HCT116 (cell line): ENCODE measurements around the gene STYK1. TPM values are rescaled to one million over a fixed set of nuclear protein-coding genes. Genes with fewer than 3 reads are reported as not detected.
A peak's percentile ranks its signal among the peaks of the same experiment; 100 is the strongest.

Experiments used
- ATAC-seq: fragments of 200-7000 bp; cut with Tn5 transposase; 2 replicates; pipeline ENCODE4 v1.9.1; 2020; ENCODE audit warnings: mild to moderate bottlenecking, moderate library complexity
- BruUV-seq: library from RNA; stranded (reverse); fragments of 400-500 nt; replicated peaks from 2 replicates; lab custom pipeline; 2021; lab: Mats Ljungman, UMichigan
- CTCF ChIA-PET: fragments of 300-600 bp; sonication (Branson Sonifier 250); formaldehyde crosslinking; loops from one replicate; lab custom pipeline; 2021; ENCODE audit warnings: antibody characterized with exemption; lab: Charles Lee
- POLR2A ChIA-PET: fragments of 300-600, 350-600 bp; sonication (Branson Sonifier 250); formaldehyde crosslinking; loops from one replicate; lab custom pipeline; 2021; ENCODE audit warnings: antibody characterized with exemption; lab: Charles Lee
- RAD21 ChIA-PET, 2 experiments: fragments of 300-600 bp; sonication (Branson Sonifier 250); formaldehyde crosslinking; loops; one replicate each; lab custom pipeline; 2023; ENCODE audit warnings: low total read pairs in 2 of 2; ENCODE audit not compliant: uncharacterized antibody in 2 of 2, unreplicated experiment in 2 of 2, low non-redundant PET in 1 of 2; lab: Charles Lee
- DNase-seq: peaks from one replicate; pipeline ENCODE4 v3.0.0-alpha.2; 2010; ENCODE audit warnings: low read depth, low spot score
- H2AFZ ChIP-seq: fragments of 200-600 bp; shearing (Covaris generic), sonication (generic); 2 replicates; pipeline ENCODE4 v1.6.1; 2017; ENCODE audit warnings: low read depth, mixed run types, mixed read lengths, antibody characterized with exemption, low read length; ENCODE audit not compliant: poor library complexity, severe bottlenecking
- H3K27ac ChIP-seq: 2 replicates; pipeline ENCODE4 v1.5.1; 2012; ENCODE audit warnings: low read depth, low read length
- H3K27me3 ChIP-seq: fragments of 200-600 bp; sonication (generic); 2 replicates; pipeline ENCODE4 v1.6.1; 2016; ENCODE audit warnings: mixed run types, low read length, mixed read lengths; ENCODE audit not compliant: insufficient read depth
- H3K36me3 ChIP-seq, 2 experiments: fragments of 200-500 bp in 1 of 2; fragments of 200-600 bp in 1 of 2; sonication (Bioruptor generic) in 1 of 2; sonication (generic) in 1 of 2; 2 replicates each; pipeline versions ENCODE4 v1.5.1 to v1.6.1; 2014 to 2016; ENCODE audit warnings: low read length in 2 of 2, inconsistent platforms in 1 of 2, mixed read lengths in 1 of 2, mixed run types in 1 of 2; ENCODE audit not compliant: insufficient read depth in 2 of 2, control insufficient read depth in 1 of 2
- H3K4me1 ChIP-seq, 2 experiments: fragments of 200-600 bp in 1 of 2; sonication (generic) in 1 of 2; 2 replicates each; pipeline versions ENCODE4 v1.5.1 to v1.6.1; 2012 to 2017; ENCODE audit warnings: low read length in 2 of 2, inconsistent platforms in 1 of 2, mild to moderate bottlenecking in 1 of 2, mixed read lengths in 1 of 2, mixed run types in 1 of 2, moderate library complexity in 1 of 2; ENCODE audit not compliant: insufficient read depth in 2 of 2, control insufficient read depth in 1 of 2
- H3K4me2 ChIP-seq: fragments of 200-600 bp; sonication (generic); 2 replicates; pipeline ENCODE4 v1.6.1; 2017; ENCODE audit warnings: mixed run types, low read length, mixed read lengths
- H3K4me3 ChIP-seq, 2 experiments: fragments of 200-600 bp in 1 of 2; sonication (generic) in 1 of 2; replicated peaks in 1 of 2; 2 replicates each; pipeline ENCODE4 v1.5.1; 2011 to 2016; ENCODE audit warnings: low read length in 2 of 2, control low read depth in 1 of 2, low read depth in 1 of 2, mild to moderate bottlenecking in 1 of 2, mixed read lengths in 1 of 2, mixed run types in 1 of 2
- H3K79me2 ChIP-seq: fragments of 200-600 bp; sonication (generic); 2 replicates; pipeline ENCODE4 v1.6.1; 2017; ENCODE audit warnings: mild to moderate bottlenecking, mixed run types, low read length, moderate library complexity, mixed read lengths; ENCODE audit not compliant: insufficient read depth
- H3K9ac ChIP-seq: fragments of 200-600 bp; sonication (generic); 2 replicates; pipeline ENCODE4 v1.6.1; 2016; ENCODE audit warnings: low read length, mixed read lengths
- H3K9me2 ChIP-seq: fragments of 200-600 bp; sonication (generic), shearing (Covaris generic); 2 replicates; pipeline ENCODE4 v1.6.1; 2017; ENCODE audit warnings: mixed run types, mild to moderate bottlenecking, moderate library complexity; ENCODE audit not compliant: insufficient read depth
- H3K9me3 ChIP-seq, 2 experiments: fragments of 200-500 bp in 1 of 2; fragments of 200-600 bp in 1 of 2; sonication (Bioruptor generic) in 1 of 2; sonication (generic) in 1 of 2; 2 replicates each; pipeline ENCODE4 v1.6.1; 2014 to 2017; ENCODE audit warnings: low read length in 2 of 2, mixed read lengths in 2 of 2, inconsistent platforms in 1 of 2, low read depth in 1 of 2, mild to moderate bottlenecking in 1 of 2, mixed run types in 1 of 2, moderate library complexity in 1 of 2; ENCODE audit not compliant: control insufficient read depth in 1 of 2, insufficient read depth in 1 of 2
- H4K20me1 ChIP-seq: fragments of 200-600 bp; sonication (generic), shearing (Covaris generic); 2 replicates; pipeline ENCODE4 v1.6.1; 2017; ENCODE audit warnings: mixed run types, mild to moderate bottlenecking, moderate library complexity; ENCODE audit not compliant: insufficient read depth
- CBX3 ChIP-seq: IDR thresholded peaks from 2 replicates; pipeline ENCODE4 v1.6.1; 2012; ENCODE audit warnings: low read depth
- EGR1 ChIP-seq: IDR thresholded peaks from 2 replicates; pipeline ENCODE4 v1.6.1; 2012; ENCODE audit warnings: low read depth
- ELF1 ChIP-seq: IDR thresholded peaks from 2 replicates; pipeline ENCODE4 v1.6.1; 2012; ENCODE audit warnings: low read depth, borderline replicate concordance
- EZH2 ChIP-seq: fragments of 200-600 bp; sonication (generic); IDR thresholded peaks from 2 replicates; pipeline ENCODE4 v1.6.1; 2017; ENCODE audit warnings: antibody characterized with exemption, mixed run types
- EZH2phosphoT487 ChIP-seq: fragments of 200-600 bp; IDR thresholded peaks from 2 replicates; pipeline ENCODE4 v1.6.1; 2018; ENCODE audit warnings: antibody characterized with exemption, borderline replicate concordance
- FOSL1 ChIP-seq: IDR thresholded peaks from 2 replicates; pipeline ENCODE4 v1.6.1; 2012; ENCODE audit warnings: low read depth
- JUND ChIP-seq: IDR thresholded peaks from 2 replicates; pipeline ENCODE4 v1.6.1; 2012
- MAX ChIP-seq: IDR thresholded peaks from 2 replicates; pipeline ENCODE4 v1.6.1; 2012
- POLR2AphosphoS5 ChIP-seq: IDR thresholded peaks from 2 replicates; pipeline ENCODE4 v1.6.1; 2011; ENCODE audit warnings: mild to moderate bottlenecking, low read depth, low read length, moderate library complexity
- RAD21 ChIP-seq: IDR thresholded peaks from 2 replicates; pipeline ENCODE4 v1.6.1; 2012; ENCODE audit warnings: low read depth, mild to moderate bottlenecking
- SIN3A ChIP-seq: IDR thresholded peaks from 2 replicates; pipeline ENCODE4 v1.6.1; 2012; ENCODE audit warnings: low read depth
- SP1 ChIP-seq: IDR thresholded peaks from 2 replicates; pipeline ENCODE4 v1.6.1; 2012; ENCODE audit warnings: low read depth
- SRF ChIP-seq: IDR thresholded peaks from 2 replicates; pipeline ENCODE4 v1.6.1; 2012; ENCODE audit warnings: low read depth
- TCF7L2 ChIP-seq: IDR thresholded peaks from 2 replicates; pipeline ENCODE4 v1.7.0; 2011; ENCODE audit warnings: borderline replicate concordance, inconsistent platforms; ENCODE audit not compliant: insufficient read depth, insufficient read length; ENCODE audit errors: extremely low read depth
- ZFX ChIP-seq: fragments of 450-650 bp; IDR thresholded peaks from 2 replicates; pipeline ENCODE4 v1.6.1; 2017
- ZNF274 ChIP-seq: fragments of 200-500 bp; sonication (Bioruptor generic); IDR thresholded peaks from 2 replicates; pipeline ENCODE4 v1.6.1; 2014; ENCODE audit warnings: mild to moderate bottlenecking, low read depth, low read length, inconsistent platforms
- intact Hi-C: fragments of 100-400 bp; cut with micrococcal nuclease; formaldehyde crosslinking; loops from 2 replicates; pipeline ENCODE4 v1.10.0; 2022
- total RNA-seq: library from RNA; stranded (reverse); gene quantifications from one replicate; pipeline ENCODE4 v1.2.1, GENCODE V29; 2021; ENCODE audit not compliant: unreplicated experiment
- TF ChIP-seq, protein P1 (sequence below): IDR thresholded peaks from 2 replicates; pipeline ENCODE4 v1.6.1; 2012; ENCODE audit warnings: low read depth

STYK1 gene
- total RNA-seq, 1 experiment from 2014 or later = 4.4 TPM

DNA sequence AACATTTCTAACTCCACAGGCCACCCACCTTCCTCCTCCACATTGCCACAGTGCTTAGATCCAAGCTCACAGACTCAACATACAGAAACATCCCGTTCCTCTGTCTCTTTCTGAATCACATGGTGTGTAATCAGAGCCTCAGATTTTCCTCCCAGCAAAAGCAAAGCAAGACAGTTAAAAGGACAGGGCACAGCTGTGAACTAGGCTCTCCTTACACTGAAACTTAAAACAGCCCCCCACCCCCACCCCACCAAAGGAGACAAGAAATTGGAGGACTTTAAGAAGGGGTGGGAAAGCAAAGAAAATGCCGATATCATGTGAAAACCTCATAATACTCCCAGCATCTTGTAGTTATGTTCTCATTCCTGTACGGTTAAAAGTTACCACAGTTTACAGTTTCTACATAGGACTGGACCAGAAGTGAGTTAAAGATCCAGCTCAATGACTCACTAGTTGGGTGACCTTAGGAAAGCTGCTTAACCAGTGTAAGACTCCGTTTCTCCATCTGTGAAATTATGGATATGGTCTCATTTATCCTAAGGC is 44.5 kb upstream of the STYK1 start (continued):
- TF ChIP-seq POLR2AphosphoS5 (no peak), CBX3 (no peak), EZH2phosphoT487 (no peak)

DNA sequence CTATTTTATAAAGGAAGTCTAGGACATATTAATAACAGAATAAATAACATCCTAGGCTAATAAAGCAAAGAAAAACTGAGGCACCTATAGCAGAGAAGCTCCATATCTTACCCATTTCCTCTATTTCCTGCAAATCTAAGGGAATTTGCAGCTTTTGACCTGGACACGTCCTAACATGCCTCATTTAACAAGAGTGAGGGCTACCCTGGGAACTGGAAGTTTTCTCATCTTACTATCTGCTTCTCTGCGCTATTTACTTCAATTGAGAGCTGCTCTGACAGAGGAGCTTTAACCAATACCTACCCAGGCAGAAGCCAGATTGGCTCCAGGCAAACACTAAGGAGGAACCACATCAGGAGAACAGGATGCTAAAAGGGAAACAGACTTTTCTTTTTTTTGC is 43.6 kb upstream of the STYK1 start:
- TF ChIP-seq EZH2 = no peak
- no peak for TF ChIP-seq SIN3A
- TF ChIP-seq MAX = no peak
- TF ChIP-seq EGR1 = no peak
- TF ChIP-seq TCF7L2 = no peak
- no peak for TF ChIP-seq FOSL1
- TF ChIP-seq JUND = no peak
- no peak for TF ChIP-seq RAD21
- TF ChIP-seq, protein P1, sequence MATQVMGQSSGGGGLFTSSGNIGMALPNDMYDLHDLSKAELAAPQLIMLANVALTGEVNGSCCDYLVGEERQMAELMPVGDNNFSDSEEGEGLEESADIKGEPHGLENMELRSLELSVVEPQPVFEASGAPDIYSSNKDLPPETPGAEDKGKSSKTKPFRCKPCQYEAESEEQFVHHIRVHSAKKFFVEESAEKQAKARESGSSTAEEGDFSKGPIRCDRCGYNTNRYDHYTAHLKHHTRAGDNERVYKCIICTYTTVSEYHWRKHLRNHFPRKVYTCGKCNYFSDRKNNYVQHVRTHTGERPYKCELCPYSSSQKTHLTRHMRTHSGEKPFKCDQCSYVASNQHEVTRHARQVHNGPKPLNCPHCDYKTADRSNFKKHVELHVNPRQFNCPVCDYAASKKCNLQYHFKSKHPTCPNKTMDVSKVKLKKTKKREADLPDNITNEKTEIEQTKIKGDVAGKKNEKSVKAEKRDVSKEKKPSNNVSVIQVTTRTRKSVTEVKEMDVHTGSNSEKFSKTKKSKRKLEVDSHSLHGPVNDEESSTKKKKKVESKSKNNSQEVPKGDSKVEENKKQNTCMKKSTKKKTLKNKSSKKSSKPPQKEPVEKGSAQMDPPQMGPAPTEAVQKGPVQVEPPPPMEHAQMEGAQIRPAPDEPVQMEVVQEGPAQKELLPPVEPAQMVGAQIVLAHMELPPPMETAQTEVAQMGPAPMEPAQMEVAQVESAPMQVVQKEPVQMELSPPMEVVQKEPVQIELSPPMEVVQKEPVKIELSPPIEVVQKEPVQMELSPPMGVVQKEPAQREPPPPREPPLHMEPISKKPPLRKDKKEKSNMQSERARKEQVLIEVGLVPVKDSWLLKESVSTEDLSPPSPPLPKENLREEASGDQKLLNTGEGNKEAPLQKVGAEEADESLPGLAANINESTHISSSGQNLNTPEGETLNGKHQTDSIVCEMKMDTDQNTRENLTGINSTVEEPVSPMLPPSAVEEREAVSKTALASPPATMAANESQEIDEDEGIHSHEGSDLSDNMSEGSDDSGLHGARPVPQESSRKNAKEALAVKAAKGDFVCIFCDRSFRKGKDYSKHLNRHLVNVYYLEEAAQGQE = no peak
- no peak for TF ChIP-seq ZFX
- TF ChIP-seq ZNF274 = no peak
- no peak for TF ChIP-seq SRF
- no peak for TF ChIP-seq POLR2AphosphoS5
- no peak for TF ChIP-seq EZH2phosphoT487
- no peak for TF ChIP-seq SP1
- TF ChIP-seq ELF1 = no peak
- BruUV-seq = no TSS peak
- CTCF ChIA-PET = interaction anchor here (3.0 kb wide), 1 partner anchor 32 kb away, joined by 12 read pairs; no protein-coding TSS in a partner anchor
- peaks cover 30 to 47% of the 10 kb centered on the region in 2 experiments for H3K36me3 ChIP-seq
- H3K4me1 ChIP-seq = peaks cover 54 to 63% of the 10 kb centered on the region in 2 experiments
- RAD21 ChIA-PET = no interaction called here
- H3K9ac ChIP-seq = peak overlapping the region; percentile 48
- peaks cover 100% of the 10 kb centered on the region for H3K79me2 ChIP-seq
- POLR2A ChIA-PET = interaction anchor here (1.0 kb wide), 1 partner anchor 35 kb away, joined by 3 read pairs; no protein-coding TSS in a partner anchor
- H3K9me3 ChIP-seq = no peaks in the 10 kb centered on the region
- no peaks in the 10 kb centered on the region for H3K27me3 ChIP-seq
- peaks cover 36% of the 10 kb centered on the region; the same call in 1 of the 2 replicates for H4K20me1 ChIP-seq
- peak; percentile 3; the same call in 1 of the 2 replicates for ATAC-seq
- H3K9me2 ChIP-seq = no peaks in the 10 kb centered on the region
- peak overlapping the region; percentile 77 for H3K4me2 ChIP-seq
- no peak overlapping the region for H2AFZ ChIP-seq
- peak overlapping the region; percentile 68 for H3K27ac ChIP-seq
- DNase-seq = no peak
- intact Hi-C loops = loop anchor here (2.0 kb wide), 1 partner anchor 505 kb away; the partner anchor contains the start of gene GABARAPL1
- H3K4me3 ChIP-seq = peak overlapping the region in 1 of 2 experiments; percentile 41; a peak in 2 of 4 replicates
